ENCODE data around the gene ARL2BP.

DNA sequence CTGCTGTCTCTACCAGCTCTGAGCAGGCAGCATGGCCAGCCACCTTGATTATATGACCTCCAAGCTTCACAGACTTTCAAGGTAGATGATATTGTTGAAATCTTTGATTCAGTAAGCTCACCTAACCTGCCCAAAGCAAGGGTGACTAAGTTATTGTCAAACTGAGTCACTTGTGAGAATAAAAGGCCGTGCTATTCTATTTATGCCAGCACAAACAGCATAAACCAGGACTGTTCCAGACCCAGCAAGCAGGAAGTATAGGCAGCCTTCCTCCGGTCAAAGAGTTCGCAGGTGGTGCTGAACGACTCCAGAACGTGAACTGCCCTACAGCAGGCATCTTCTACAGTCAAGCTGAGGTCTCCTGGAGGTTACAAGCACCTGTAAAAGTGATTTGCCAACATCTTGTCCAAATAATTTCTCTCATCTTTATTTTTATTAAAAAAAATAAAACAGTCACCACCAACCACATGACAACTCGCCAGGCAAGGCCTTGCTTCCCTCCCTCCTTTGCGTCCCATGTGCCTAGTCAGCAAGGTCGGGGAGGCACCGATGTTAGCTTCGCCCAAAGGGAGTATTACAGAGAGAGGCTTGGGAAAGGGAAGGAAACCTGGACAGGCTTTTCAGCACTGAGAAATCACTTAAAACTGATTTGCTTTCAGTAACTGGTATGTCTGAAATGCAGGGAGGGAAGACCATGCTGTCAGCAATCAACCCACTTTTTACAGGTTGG lies 10.8 kb downstream of the ARL2BP start:
- TF ChIP-seq, protein P1, sequence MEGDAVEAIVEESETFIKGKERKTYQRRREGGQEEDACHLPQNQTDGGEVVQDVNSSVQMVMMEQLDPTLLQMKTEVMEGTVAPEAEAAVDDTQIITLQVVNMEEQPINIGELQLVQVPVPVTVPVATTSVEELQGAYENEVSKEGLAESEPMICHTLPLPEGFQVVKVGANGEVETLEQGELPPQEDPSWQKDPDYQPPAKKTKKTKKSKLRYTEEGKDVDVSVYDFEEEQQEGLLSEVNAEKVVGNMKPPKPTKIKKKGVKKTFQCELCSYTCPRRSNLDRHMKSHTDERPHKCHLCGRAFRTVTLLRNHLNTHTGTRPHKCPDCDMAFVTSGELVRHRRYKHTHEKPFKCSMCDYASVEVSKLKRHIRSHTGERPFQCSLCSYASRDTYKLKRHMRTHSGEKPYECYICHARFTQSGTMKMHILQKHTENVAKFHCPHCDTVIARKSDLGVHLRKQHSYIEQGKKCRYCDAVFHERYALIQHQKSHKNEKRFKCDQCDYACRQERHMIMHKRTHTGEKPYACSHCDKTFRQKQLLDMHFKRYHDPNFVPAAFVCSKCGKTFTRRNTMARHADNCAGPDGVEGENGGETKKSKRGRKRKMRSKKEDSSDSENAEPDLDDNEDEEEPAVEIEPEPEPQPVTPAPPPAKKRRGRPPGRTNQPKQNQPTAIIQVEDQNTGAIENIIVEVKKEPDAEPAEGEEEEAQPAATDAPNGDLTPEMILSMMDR (IDR thresholded peaks at IDR 0.05), result no peak
- TF ChIP-seq ATF6 (CRISPR knock-in tag; IDR thresholded peaks at IDR 0.05) (no peak), USF2 (CRISPR knock-in tag; IDR thresholded peaks at IDR 0.05) (no peak), MLX (CRISPR knock-in tag; IDR thresholded peaks at IDR 0.05) (no peak), ATF1 (CRISPR knock-in tag; IDR thresholded peaks at IDR 0.05) (no peak), NFE2L1 (CRISPR knock-in tag; IDR thresholded peaks at IDR 0.05) (no peak), E2F4 (CRISPR knock-in tag; IDR thresholded peaks at IDR 0.05; ENCODE audit: borderline replicate concordance, low read depth) (no peak), ZNF425 (CRISPR knock-in tag; conservative IDR thresholded peaks at IDR 0.05) (no peak), GRHL2 (CRISPR knock-in tag; IDR thresholded peaks at IDR 0.05; ENCODE audit: insufficient replicate concordance, severe bottlenecking) (no peak), MYBL2 (CRISPR knock-in tag; IDR thresholded peaks at IDR 0.05) (no peak)
- TF ChIP-seq, protein P2, sequence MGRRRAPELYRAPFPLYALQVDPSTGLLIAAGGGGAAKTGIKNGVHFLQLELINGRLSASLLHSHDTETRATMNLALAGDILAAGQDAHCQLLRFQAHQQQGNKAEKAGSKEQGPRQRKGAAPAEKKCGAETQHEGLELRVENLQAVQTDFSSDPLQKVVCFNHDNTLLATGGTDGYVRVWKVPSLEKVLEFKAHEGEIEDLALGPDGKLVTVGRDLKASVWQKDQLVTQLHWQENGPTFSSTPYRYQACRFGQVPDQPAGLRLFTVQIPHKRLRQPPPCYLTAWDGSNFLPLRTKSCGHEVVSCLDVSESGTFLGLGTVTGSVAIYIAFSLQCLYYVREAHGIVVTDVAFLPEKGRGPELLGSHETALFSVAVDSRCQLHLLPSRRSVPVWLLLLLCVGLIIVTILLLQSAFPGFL (CRISPR knock-in tag; IDR thresholded peaks at IDR 0.05; ENCODE audit: borderline replicate concordance), result no peak

Data from WTC11 (cell line).